Gastroesophageal sphincter (tissue), 3 donors: Measurements from ENCODE around the gene GPR137B.

Experiments
- CTCF ChIP-seq, 4 experiments: fragments of 200-600 bp in 2 of 4; fragments of 450-650 bp in 2 of 4; sonication (generic) in 1 of 4; IDR thresholded peaks; one replicate each; pipeline ENCODE4 v1.5.1; 2017 to 2019; ENCODE audit warnings: antibody characterized with exemption in 4 of 4, mild to moderate bottlenecking in 2 of 4, moderate library complexity in 2 of 4
- POLR2A ChIP-seq, 2 donors: fragments of 450-650 bp; IDR thresholded peaks; one replicate each; pipeline ENCODE4 v1.6.1; 2017; ENCODE audit warnings: antibody characterized with exemption in 2 of 2, mild to moderate bottlenecking in 2 of 2, moderate library complexity in 1 of 2

GRCh38 chr1:236124965-236125364, 17.4 kb upstream of the GPR137B start:
- TF ChIP-seq CTCF (IDR thresholded peaks at IDR 0.05) = no peak
- TF ChIP-seq POLR2A (IDR thresholded peaks at IDR 0.05) = no peak
